PC-3 (cell line): Measurements from ENCODE around the gene ARNT2.

Experiments
- EZH2phosphoT487 ChIP-seq: fragments of 300-600 bp; sonication (generic); IDR thresholded peaks from 2 replicates; pipeline ENCODE4 v1.6.1; 2018; ENCODE audit warnings: mild to moderate bottlenecking, antibody characterized with exemption, low read length, borderline replicate concordance
- TF ChIP-seq, protein P1 (sequence below): fragments of 300-600 bp; sonication (generic); conservative IDR thresholded peaks from 2 replicates; pipeline ENCODE4 v1.5.1; 2017; ENCODE audit warnings: antibody characterized with exemption, low read depth, mild to moderate bottlenecking, low read length

DNA sequence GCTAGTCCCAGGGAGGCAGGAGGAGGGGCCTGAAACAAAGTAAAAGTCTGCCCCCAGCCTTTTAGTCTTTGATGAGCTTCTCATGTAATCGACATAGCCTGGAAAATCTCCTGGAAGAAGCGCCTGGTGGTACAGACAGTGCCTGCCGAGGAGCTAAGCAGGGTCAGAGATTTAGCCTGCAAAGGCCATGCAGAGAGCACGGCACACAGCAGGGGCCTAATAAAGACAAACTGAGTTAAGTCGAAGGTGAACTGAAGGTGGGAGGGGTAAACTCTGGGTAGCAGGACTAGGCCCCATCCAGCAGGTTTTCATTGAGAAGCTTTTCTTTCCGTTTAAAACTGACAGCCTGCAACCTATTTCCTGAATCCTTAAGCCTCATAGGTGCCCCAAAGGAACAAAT, 175.4 kb downstream of the ARNT2 start:
- TF ChIP-seq, protein P1, sequence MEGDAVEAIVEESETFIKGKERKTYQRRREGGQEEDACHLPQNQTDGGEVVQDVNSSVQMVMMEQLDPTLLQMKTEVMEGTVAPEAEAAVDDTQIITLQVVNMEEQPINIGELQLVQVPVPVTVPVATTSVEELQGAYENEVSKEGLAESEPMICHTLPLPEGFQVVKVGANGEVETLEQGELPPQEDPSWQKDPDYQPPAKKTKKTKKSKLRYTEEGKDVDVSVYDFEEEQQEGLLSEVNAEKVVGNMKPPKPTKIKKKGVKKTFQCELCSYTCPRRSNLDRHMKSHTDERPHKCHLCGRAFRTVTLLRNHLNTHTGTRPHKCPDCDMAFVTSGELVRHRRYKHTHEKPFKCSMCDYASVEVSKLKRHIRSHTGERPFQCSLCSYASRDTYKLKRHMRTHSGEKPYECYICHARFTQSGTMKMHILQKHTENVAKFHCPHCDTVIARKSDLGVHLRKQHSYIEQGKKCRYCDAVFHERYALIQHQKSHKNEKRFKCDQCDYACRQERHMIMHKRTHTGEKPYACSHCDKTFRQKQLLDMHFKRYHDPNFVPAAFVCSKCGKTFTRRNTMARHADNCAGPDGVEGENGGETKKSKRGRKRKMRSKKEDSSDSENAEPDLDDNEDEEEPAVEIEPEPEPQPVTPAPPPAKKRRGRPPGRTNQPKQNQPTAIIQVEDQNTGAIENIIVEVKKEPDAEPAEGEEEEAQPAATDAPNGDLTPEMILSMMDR, result no peak
- no peak for TF ChIP-seq EZH2phosphoT487
